Peyer's patch (tissue), 4 donors: ENCODE data around the gene NR2E1.

ENCODE experiments used
- CTCF ChIP-seq, 6 experiments: fragments of 450-650 bp in 4 of 6; fragments of 200-600 bp in 2 of 6; sonication (generic) in 1 of 6; IDR thresholded peaks; one replicate each; pipeline ENCODE4 v1.5.1; 2017 to 2019; ENCODE audit warnings: antibody characterized with exemption in 6 of 6, mild to moderate bottlenecking in 3 of 6, moderate library complexity in 1 of 6
- POLR2A ChIP-seq, 2 donors: fragments of 450-650 bp; IDR thresholded peaks; one replicate each; pipeline ENCODE4 v1.5.1; 2017; ENCODE audit warnings: antibody characterized with exemption in 2 of 2, mild to moderate bottlenecking in 2 of 2, moderate library complexity in 2 of 2

- TF ChIP-seq CTCF (IDR thresholded peaks at IDR 0.05) (no peak), POLR2A (IDR thresholded peaks at IDR 0.05) (no peak)
Observed at GRCh38 chr6:108174371-108175175, 8.8 kb downstream of the NR2E1 start.
